Effector CD4-positive, alpha-beta T cell (primary cell): ENCODE results near the gene TSSK3.
A peak's percentile ranks its signal among the peaks of the same experiment; 100 is the strongest.

ENCODE experiments used
- DNase-seq: peaks from one replicate; pipeline ENCODE4 v3.0.0-alpha.2; 2020

The TSSK3 gene

DNA sequence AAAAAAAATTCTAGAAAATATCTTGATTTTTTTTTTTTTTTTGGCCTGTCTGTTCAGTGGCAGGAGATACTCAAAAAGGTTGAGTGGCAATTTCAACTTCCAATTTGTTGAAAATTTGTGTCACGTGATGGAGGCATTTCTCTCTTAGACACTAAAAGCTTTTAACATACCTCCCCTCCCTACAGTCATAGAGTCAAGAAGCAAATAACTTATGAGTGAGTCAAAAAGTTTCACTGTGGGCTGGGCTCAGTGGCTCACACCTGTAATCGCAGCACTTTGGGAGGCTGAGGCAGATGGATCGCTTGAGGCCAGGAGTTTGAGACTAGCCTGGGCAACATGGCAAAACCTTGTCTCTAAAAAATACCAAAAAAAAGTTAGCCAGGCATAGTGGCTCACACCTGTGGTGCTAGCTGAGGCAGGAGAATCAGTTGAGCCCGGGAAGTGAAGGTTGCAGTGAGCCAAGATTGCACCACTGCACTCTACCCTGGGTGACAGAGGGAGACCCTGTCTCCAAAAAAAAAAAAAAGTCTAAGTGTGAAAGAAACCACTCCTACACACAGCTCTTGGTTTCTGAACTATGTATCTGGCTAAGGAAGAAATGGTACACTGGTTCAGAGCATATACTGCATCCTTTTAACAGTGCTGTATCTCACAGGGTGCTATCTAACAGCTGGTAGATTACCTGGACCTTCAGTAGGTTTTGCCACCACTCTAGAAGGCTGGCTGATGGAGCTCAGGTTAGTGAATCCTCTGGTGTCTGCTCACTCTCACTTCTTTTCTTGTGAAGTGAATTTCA is 43.5 kb downstream of the TSSK3 start:
- no peak for DNase-seq

DNA sequence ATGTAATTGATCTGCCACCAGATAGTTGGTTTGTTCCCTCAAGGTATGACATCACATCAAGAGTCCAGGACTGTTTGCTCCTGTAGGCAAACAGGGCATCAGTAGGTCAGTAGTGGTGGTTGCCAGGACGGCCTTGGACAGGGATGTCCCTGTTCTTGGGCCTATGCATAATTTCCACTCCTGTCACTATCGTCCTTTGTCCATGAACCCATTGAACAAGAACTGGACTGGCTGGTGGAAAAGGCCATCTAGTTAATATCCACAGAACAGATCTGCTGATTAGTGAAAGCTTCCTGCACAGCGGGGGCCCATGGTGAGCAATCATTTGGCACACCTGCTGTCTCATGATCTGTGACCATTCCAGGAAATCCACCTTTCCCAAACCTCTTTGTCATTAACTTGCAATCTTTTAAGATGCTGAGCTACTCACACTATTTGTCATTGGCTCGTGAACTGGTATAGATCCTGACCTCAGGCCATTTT is 44.3 kb downstream of the TSSK3 start:
- no peak for DNase-seq

DNA sequence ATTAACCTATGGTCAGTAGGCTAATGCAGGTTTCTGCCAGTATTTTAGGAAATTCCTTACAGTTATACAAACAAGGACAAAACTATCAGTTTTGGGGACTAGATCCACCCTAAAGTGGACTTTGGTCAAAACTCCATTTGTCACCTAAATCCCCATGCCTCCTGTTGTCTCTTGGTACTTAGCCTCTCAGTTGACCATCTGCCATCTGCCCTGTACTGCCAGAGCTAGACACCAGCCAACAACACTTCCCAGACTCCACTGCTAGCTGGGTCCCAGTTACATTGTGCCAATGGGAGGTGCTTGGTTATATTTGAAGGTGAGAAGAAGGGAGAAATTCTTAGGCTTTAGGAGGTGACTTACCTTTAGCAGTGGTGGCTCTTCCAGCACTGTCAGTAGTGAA is 48.9 kb downstream of the TSSK3 start:
- no peak for DNase-seq

DNA sequence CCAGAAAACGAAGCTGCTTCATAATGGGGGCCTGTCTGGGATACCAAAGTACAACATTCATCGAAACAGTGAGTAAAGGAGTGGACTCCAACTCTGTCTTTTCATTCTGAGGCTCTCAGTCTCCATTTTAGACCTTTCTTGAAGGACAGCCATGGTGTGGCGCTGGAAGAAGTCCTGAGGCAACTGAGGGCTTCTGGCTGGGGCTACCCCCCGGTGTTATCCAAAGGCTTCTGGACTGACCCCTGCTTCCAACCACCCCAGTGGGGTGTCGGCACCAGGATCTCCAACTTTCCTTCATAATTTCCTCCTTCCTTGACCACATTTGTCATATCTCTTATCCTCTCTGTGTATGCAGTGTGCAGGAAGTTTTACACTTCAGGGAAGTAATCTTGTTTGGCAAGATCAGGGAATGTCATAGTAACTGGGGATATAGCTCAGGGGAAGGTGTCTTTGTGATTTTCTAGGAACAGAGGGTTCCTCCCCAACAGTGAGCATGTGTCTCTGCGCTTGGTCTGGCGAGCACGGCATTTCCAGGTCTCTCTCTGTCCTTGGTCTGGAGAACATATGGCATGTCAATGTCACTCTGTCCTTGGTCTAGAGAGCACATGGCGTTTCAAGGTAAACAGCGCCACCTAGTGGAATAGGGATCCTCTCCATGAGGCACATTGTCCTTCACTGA is 51.3 kb downstream of the TSSK3 start:
- DNase-seq: peak; percentile 78
